ENCODE results near the gene ARHGAP18. TPM values are rescaled to one million over a fixed set of nuclear protein-coding genes. Genes with fewer than 3 reads are reported as not detected.

ARHGAP18 gene
- total and polyA plus RNA-seq, 2 of the 13 experiments (the other 11 are each of a cell fraction or from before 2014, with no cell fraction given) = 58.2 to 115 TPM

DNA sequence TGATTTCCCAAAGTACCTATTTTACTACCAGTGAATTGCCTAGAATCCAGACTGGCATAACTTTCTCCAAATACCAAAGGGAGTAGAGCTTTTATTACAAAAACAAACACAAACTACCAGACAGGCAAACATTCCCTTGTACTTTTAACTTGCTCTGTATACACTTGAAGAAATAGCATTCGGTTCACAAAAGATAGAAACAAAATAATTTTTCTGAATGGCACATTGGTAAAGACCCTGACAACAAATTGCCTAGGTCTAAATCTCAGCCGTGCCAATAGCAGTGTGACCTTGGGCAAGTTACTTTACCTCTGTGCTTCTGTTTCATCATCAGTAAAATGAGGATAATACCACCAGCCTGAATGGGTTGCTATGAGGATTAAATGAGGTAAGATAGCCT lies 15.9 kb downstream of the ARHGAP18 start (continued):
- TF ChIP-seq ZBTB49 (CRISPR knock-in tag; IDR thresholded peaks at IDR 0.05; ENCODE audit: borderline replicate concordance) (no peak), RNF2 (conservative IDR thresholded peaks at IDR 0.05; ENCODE audit: low read depth) (no peak), ZNF841 (CRISPR knock-in tag; IDR thresholded peaks at IDR 0.05; ENCODE audit: borderline replicate concordance) (no peak), ZNF136 (CRISPR knock-in tag; IDR thresholded peaks at IDR 0.05; ENCODE audit: low read depth) (no peak), CCDC6 (CRISPR knock-in tag; IDR thresholded peaks at IDR 0.05) (no peak), ZNF747 (CRISPR knock-in tag; IDR thresholded peaks at IDR 0.05; ENCODE audit: borderline replicate concordance) (no peak), FOSL2 (CRISPR knock-in tag; IDR thresholded peaks at IDR 0.05) (0 out of 2 replicates have a peak, but pooled peaks have one; percentile 19), DNMT3B (CRISPR knock-in tag; conservative IDR thresholded peaks at IDR 0.05) (no peak), HMGXB4 (CRISPR knock-in tag; IDR thresholded peaks at IDR 0.05; ENCODE audit: borderline replicate concordance in 1 of 2, low read depth in 1 of 2) (0 out of 4 replicates have a peak, but pooled peaks of 1 of the 2 experiments have one; percentile 25), TCF7 (IDR thresholded peaks at IDR 0.05; ENCODE audit: low read depth) (no peak), MYPOP (CRISPR knock-in tag; IDR thresholded peaks at IDR 0.05) (no peak; the same call in 1 of the 2 replicates), LCORL (IDR thresholded peaks at IDR 0.05) (no peak), LCORL (CRISPR knock-in tag; IDR thresholded peaks at IDR 0.05) (peak; percentile 70), GFI1 (CRISPR knock-in tag; IDR thresholded peaks at IDR 0.05; ENCODE audit: borderline replicate concordance) (peak; percentile 97), PPARG (CRISPR knock-in tag; conservative IDR thresholded peaks at IDR 0.05) (no peak), KDM5A (IDR thresholded peaks at IDR 0.05; ENCODE audit: borderline replicate concordance, low read length) (no peak), SOX13 (IDR thresholded peaks at IDR 0.05) (no peak; the same call in 1 of the 2 replicates), SOX13 (CRISPR knock-in tag; conservative IDR thresholded peaks at IDR 0.05 in 1 of 2, IDR thresholded peaks at IDR 0.05 in 1 of 2) (peak in 1 of 2 experiments; percentile 62; a peak in 2 of 4 replicates), HDAC1 (CRISPR knock-in tag; IDR thresholded peaks at IDR 0.05) (0 out of 2 replicates have a peak, but pooled peaks have one; percentile 20), KAT7 (CRISPR knock-in tag; IDR thresholded peaks at IDR 0.05; ENCODE audit: borderline replicate concordance) (peak; percentile 73), ZNF543 (CRISPR knock-in tag; IDR thresholded peaks at IDR 0.05) (no peak), ESRRA (CRISPR knock-in tag; IDR thresholded peaks at IDR 0.05; ENCODE audit: low read depth) (no peak)
- TF ChIP-seq, protein P1, sequence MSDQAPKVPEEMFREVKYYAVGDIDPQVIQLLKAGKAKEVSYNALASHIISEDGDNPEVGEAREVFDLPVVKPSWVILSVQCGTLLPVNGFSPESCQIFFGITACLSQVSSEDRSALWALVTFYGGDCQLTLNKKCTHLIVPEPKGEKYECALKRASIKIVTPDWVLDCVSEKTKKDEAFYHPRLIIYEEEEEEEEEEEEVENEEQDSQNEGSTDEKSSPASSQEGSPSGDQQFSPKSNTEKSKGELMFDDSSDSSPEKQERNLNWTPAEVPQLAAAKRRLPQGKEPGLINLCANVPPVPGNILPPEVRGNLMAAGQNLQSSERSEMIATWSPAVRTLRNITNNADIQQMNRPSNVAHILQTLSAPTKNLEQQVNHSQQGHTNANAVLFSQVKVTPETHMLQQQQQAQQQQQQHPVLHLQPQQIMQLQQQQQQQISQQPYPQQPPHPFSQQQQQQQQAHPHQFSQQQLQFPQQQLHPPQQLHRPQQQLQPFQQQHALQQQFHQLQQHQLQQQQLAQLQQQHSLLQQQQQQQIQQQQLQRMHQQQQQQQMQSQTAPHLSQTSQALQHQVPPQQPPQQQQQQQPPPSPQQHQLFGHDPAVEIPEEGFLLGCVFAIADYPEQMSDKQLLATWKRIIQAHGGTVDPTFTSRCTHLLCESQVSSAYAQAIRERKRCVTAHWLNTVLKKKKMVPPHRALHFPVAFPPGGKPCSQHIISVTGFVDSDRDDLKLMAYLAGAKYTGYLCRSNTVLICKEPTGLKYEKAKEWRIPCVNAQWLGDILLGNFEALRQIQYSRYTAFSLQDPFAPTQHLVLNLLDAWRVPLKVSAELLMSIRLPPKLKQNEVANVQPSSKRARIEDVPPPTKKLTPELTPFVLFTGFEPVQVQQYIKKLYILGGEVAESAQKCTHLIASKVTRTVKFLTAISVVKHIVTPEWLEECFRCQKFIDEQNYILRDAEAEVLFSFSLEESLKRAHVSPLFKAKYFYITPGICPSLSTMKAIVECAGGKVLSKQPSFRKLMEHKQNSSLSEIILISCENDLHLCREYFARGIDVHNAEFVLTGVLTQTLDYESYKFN (CRISPR knock-in tag; conservative IDR thresholded peaks at IDR 0.05) = peak; percentile 68
